GM12801 (cell line): ENCODE measurements around the gene ZDBF2.

Experiments used
- TF ChIP-seq, protein P1 (sequence below): IDR thresholded peaks from one replicate; pipeline ENCODE4 v1.5.1; 2011; ENCODE audit warnings: control low read depth; ENCODE audit not compliant: insufficient read length; ENCODE audit errors: extremely low read depth

Gene ZDBF2

DNA sequence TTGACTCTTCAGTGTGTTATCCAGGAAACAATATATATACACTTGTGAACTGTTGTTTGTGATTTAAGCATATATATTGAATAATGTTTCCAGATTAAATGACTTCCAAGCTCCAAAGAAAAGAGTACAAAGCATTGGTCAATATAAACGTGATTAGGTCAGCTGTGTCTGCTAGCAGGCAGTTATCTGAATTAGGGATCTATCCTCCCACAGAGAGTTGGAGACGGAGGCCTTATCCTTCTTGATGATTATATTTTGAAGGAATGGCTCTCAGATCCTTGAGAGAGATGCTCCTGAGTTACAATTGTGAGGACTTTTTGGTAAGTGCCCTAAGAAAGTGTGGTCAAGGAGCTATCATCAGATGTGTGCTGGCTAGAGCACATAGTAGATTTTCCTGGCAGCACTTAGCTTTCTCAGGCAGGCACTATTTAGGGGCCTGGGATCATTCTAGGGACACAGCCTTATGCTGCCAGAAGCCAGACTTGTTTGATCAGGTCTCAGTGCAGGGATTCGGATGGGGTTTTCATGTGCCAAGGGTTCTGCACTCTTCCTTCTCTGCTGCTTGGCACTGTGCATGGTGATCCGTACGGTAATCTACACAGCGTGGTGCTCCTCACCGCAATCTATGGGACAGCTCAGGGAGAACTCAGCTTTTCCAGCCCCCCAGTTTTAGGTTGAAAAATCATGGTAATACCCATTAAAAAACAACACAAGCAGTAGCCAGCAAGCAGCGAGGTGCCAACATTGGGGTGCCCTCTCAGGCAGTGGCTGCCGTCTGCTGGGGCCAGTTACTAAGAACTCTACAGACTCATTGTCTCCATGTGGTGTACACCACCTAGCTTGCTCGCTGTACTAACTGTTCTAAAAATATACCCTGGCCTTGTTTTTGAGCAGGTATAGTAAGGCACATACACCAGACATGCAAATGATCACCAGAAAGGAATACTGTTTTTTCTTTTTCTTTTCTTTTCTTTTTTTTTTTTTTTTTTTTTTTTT, 8.0 kb upstream of the ZDBF2 start:
- TF ChIP-seq, protein P1, sequence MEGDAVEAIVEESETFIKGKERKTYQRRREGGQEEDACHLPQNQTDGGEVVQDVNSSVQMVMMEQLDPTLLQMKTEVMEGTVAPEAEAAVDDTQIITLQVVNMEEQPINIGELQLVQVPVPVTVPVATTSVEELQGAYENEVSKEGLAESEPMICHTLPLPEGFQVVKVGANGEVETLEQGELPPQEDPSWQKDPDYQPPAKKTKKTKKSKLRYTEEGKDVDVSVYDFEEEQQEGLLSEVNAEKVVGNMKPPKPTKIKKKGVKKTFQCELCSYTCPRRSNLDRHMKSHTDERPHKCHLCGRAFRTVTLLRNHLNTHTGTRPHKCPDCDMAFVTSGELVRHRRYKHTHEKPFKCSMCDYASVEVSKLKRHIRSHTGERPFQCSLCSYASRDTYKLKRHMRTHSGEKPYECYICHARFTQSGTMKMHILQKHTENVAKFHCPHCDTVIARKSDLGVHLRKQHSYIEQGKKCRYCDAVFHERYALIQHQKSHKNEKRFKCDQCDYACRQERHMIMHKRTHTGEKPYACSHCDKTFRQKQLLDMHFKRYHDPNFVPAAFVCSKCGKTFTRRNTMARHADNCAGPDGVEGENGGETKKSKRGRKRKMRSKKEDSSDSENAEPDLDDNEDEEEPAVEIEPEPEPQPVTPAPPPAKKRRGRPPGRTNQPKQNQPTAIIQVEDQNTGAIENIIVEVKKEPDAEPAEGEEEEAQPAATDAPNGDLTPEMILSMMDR, result no peak

DNA sequence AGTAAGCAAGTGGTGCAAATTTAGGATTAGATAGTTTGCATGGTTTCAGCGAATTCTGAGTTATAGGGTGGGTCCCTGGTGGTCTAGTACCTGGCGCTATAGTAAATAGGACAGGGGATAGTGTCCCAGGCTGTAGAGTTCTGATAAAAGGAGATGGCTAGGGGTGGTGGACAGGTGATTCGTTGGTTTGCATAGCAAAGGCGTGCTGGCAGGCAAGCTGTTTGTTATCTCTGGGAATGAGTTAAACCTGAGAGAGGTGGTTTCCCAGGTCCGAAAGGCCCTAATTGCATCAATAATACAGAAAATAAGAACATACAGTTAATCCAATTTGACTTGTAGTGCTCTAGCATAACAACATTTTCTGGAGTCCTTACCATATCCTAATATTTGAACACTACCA, 6.9 kb upstream of the ZDBF2 start:
- TF ChIP-seq, protein P1, result no peak

DNA sequence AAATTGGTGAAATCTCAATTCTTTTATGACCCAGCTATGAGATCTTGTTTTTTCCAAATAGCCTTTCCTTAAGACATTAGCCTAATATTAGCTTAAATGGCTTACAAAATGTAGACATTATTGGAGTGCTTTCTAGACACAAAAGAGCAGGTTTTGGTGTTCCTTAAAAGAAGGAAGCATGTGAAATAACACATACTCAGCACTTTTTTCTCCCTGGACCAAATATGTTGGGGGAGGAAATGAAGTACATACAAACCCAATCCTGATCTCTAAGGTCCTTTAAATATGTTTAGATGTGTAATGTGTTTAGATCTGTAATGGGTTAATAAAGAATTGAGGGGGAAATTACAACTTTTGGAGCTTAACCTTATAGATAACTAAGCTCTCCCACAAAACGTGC, 3.4 kb upstream of the ZDBF2 start:
- TF ChIP-seq, protein P1, result no peak

DNA sequence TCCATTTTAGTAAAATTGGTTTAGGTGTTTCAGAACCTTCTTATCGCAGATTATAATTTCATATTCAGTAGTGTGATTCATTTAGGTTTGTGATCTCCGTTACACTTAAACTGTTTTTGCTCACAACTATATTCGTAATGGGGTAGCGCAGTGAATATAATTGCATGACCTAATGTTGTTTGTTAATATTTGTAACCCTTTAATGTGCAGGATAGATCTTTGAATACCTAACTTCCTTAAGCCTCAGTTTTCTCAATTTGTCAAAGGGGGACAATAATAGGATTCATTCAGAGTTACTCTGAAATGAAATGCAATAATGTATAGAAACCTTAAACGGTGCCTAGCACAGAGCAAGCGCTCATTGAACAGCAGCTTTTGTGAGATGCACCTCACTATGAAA, 558 bp upstream of the ZDBF2 start:
- TF ChIP-seq, protein P1, result no peak

DNA sequence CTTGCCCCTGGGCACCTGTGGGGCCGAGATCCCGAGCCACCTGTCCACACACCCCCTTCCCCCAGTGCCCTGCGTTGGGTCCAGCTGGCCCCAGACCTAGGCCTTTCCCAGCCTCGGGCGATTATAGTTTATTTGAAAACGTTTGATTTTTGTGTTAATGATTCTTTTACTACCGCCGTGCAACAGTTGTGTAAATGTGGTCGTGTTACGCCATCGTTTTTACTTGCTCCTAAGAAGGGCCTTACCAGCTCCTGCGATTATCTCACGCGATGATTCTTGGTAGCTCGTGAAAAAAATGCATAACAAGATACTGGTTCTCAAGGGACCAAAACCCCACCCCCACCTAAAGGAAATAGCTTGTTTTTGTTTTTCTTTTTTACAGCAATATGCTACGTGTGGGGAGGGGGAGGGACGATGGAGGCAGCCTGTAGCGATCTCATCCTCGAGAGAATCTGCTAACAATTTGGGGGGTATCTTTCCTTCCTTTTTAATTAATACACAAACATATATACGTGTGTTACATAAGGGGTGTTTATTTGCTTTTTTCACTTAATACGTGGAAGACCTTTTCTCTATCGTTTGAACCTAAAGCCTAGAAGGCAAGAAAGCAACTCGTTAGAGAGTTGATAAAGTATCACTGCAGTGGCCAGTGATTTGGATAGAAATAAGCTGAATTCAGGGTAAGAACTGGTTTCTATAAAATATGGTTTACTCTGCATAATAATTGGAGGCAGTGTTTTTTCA, 1.0 kb downstream of the ZDBF2 start:
- TF ChIP-seq, protein P1, result no peak

DNA sequence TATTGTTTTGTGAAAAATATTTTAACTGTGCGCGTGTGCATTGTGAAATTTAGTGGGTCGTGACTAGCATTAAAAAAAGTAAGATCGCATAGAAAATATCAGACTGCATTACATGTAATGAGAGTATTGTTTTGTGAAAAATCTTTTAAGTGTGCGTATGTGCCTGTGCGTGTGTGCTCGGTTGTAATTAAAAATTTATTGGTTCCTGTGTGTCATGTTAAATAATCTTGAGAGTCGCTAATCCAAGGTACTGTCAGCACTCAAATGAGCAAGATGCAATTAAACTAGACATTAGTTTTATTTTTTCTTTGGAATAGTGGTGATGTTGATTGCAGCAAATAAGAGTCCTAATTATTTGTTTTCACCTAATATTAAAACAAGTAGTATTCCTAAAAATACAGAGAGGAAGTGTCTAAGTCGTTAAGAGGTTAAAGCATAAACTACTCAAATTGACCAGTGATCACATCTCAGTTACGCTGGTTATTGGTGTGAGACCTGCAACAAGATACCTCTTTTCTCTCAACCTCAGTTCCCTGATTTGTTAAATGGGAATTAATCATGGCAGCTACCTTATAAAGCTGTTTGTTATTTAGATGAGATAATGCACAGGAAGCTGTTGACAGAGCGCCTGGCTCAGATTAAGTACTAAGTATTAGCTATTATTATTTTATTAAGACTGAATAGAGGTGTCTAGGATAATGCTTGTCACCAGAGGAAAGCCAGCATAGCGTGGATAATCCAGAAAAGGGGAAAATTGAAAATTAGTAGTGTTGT, 1.9 kb downstream of the ZDBF2 start:
- TF ChIP-seq, protein P1, result no peak

DNA sequence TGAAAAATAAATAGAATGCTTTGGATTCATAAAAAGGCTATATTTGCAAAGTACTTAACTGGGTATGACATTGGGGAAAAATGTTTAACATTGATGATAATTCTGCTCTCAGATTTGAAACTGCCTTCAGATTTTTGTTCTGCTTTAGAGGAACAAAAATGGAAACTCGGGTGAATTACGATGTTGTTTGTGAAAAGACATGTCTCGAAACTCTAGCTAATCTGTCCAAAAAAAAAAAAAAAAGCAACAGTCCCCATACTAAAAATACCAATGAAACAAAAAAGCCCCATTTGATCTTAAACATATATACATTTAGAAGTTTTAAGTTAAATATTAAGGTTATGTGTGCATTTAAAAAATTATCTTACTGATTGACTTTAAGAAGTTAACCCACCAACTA, 3.0 kb downstream of the ZDBF2 start:
- TF ChIP-seq, protein P1, result no peak
